HCT116 (cell line): Measurements from ENCODE around the gene ACTL7A.

Source experiments
- ATF3 ChIP-seq: IDR thresholded peaks from 2 replicates; pipeline ENCODE4 v1.6.1; 2012
- CEBPB ChIP-seq: IDR thresholded peaks from 2 replicates; pipeline ENCODE4 v1.6.1; 2012; ENCODE audit warnings: low read depth
- CTCF ChIP-seq, 3 experiments: fragments of 200-600 bp in 1 of 3; sonication (generic) in 1 of 3; IDR thresholded peaks in 2 of 3; conservative IDR thresholded peaks in 1 of 3; 2 replicates each; pipeline ENCODE4 v1.5.1; 2012 to 2017; ENCODE audit warnings: low read depth in 2 of 3, low read length in 2 of 3, antibody characterized with exemption in 1 of 3, borderline replicate concordance in 1 of 3, control low read depth in 1 of 3, mild to moderate bottlenecking in 1 of 3, mixed read lengths in 1 of 3, mixed run types in 1 of 3, moderate library complexity in 1 of 3; ENCODE audit not compliant: insufficient read depth in 1 of 3
- EZH2 ChIP-seq: fragments of 200-600 bp; sonication (generic); IDR thresholded peaks from 2 replicates; pipeline ENCODE4 v1.6.1; 2017; ENCODE audit warnings: antibody characterized with exemption, mixed run types
- JUND ChIP-seq: IDR thresholded peaks from 2 replicates; pipeline ENCODE4 v1.6.1; 2012
- MAX ChIP-seq: IDR thresholded peaks from 2 replicates; pipeline ENCODE4 v1.6.1; 2012
- POLR2A ChIP-seq: IDR thresholded peaks from 2 replicates; pipeline ENCODE4 v1.7.0; 2011; ENCODE audit warnings: borderline replicate concordance; ENCODE audit not compliant: insufficient read depth, insufficient read length; ENCODE audit errors: extremely low read depth
- POLR2AphosphoS5 ChIP-seq: IDR thresholded peaks from 2 replicates; pipeline ENCODE4 v1.6.1; 2011; ENCODE audit warnings: mild to moderate bottlenecking, low read depth, low read length, moderate library complexity
- RAD21 ChIP-seq: IDR thresholded peaks from 2 replicates; pipeline ENCODE4 v1.6.1; 2012; ENCODE audit warnings: low read depth, mild to moderate bottlenecking
- REST ChIP-seq: IDR thresholded peaks from 2 replicates; pipeline ENCODE4 v1.6.1; 2012; ENCODE audit warnings: low read depth
- YY1 ChIP-seq: IDR thresholded peaks from 2 replicates; pipeline ENCODE4 v1.6.1; 2011; ENCODE audit warnings: low read length, low read depth, moderate library complexity, mild to moderate bottlenecking; ENCODE audit not compliant: insufficient replicate concordance; ENCODE audit errors: extremely low read depth
- ZNF274 ChIP-seq: fragments of 200-500 bp; sonication (Bioruptor generic); IDR thresholded peaks from 2 replicates; pipeline ENCODE4 v1.6.1; 2014; ENCODE audit warnings: mild to moderate bottlenecking, low read depth, low read length, inconsistent platforms

- TF ChIP-seq RAD21 (no peak), POLR2A (no peak), MAX (no peak), POLR2AphosphoS5 (no peak), CTCF (IDR thresholded peaks at IDR 0.05 in 2 of 3, conservative IDR thresholded peaks at IDR 0.05 in 1 of 3; ENCODE audit: borderline replicate concordance in 1 of 3, insufficient read depth in 1 of 3, low read depth in 2 of 3, low read length in 2 of 3) (no peak), EZH2 (no peak), JUND (no peak), ZNF274 (no peak), CEBPB (no peak), YY1 (no peak), ATF3 (no peak), REST (no peak)
Observed at GRCh38 chr9:108867116-108867515, 5.0 kb downstream of the ACTL7A start.
